NT2/D1 (cell line): ENCODE results near the gene TMEM51.

Source experiments
- DNase-seq: peaks from one replicate; pipeline ENCODE4 v3.0.0-alpha.2; 2011; ENCODE audit warnings: low read depth, low spot score
- H3K27me3 ChIP-seq: 2 replicates; pipeline ENCODE4 v1.6.0; 2011; ENCODE audit warnings: mild to moderate bottlenecking; ENCODE audit not compliant: insufficient read length, insufficient read depth
- H3K36me3 ChIP-seq: 2 replicates; pipeline ENCODE4 v1.6.1; 2011; ENCODE audit warnings: mild to moderate bottlenecking, low read length, mixed read lengths; ENCODE audit not compliant: insufficient read depth, insufficient read length
- H3K4me1 ChIP-seq: 2 replicates; pipeline ENCODE4 v1.5.1; 2011; ENCODE audit not compliant: insufficient read depth, insufficient read length
- H3K4me3 ChIP-seq: 2 replicates; pipeline ENCODE4 v1.5.1; 2011; ENCODE audit warnings: low read depth; ENCODE audit not compliant: insufficient read length
- H3K9ac ChIP-seq: 2 replicates; pipeline ENCODE4 v1.6.0; 2011; ENCODE audit warnings: low read depth; ENCODE audit not compliant: insufficient read length
- H3K9me3 ChIP-seq: 2 replicates; pipeline ENCODE4 v1.5.1; 2011; ENCODE audit warnings: mild to moderate bottlenecking, low read length; ENCODE audit not compliant: insufficient read depth
- SUZ12 ChIP-seq: IDR thresholded peaks from 2 replicates; pipeline ENCODE4 v1.6.1; 2011; ENCODE audit not compliant: insufficient read length, insufficient read depth; ENCODE audit errors: extremely low read depth
- YY1 ChIP-seq: IDR thresholded peaks from 2 replicates; pipeline ENCODE4 v1.6.1; 2011; ENCODE audit not compliant: insufficient read length, insufficient read depth
- ZNF274 ChIP-seq: IDR thresholded peaks from 2 replicates; pipeline ENCODE4 v1.6.1; 2011; ENCODE audit warnings: mild to moderate bottlenecking, low read depth, low read length

TMEM51 gene

GRCh38 chr1:15110128-15110866 lies 43.2 kb upstream of the TMEM51 start:
- Histone ChIP-seq H3K9ac (no peak overlapping the region), H3K4me1 (peaks cover 6% of the 10 kb centered on the region), H3K27me3 (no peaks in the 10 kb centered on the region), H3K36me3 (no peaks in the 10 kb centered on the region), H3K4me3 (no peak overlapping the region), H3K9me3 (no peaks in the 10 kb centered on the region)
- no peak for DNase-seq
- no peak for TF ChIP-seq YY1
- no peak for TF ChIP-seq SUZ12
- no peak for TF ChIP-seq ZNF274

DNA sequence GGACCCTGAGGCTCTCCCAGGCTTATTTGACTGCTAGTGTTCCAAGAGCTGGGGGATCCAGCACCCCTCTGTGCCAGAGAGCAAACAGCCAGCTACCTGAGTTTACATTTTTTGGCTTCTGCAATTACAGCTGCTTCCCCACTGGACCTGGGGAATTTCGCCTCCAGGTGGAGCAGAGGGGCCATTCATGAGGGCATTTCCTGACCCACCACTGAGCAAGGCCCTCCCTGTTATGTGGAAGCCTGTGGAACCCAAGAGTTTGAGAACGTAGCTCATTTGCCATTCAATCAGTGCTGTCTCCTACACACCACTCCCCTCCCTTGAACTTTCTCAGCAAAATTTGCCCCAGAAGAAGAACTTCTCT lies 42.7 kb upstream of the TMEM51 start:
- Histone ChIP-seq H3K27me3 (no peaks in the 10 kb centered on the region), H3K4me3 (no peak overlapping the region), H3K9ac (no peak overlapping the region), H3K4me1 (peaks cover 6% of the 10 kb centered on the region), H3K9me3 (no peaks in the 10 kb centered on the region), H3K36me3 (no peaks in the 10 kb centered on the region)
- DNase-seq = no peak
- TF ChIP-seq ZNF274 (no peak), YY1 (no peak)

DNA sequence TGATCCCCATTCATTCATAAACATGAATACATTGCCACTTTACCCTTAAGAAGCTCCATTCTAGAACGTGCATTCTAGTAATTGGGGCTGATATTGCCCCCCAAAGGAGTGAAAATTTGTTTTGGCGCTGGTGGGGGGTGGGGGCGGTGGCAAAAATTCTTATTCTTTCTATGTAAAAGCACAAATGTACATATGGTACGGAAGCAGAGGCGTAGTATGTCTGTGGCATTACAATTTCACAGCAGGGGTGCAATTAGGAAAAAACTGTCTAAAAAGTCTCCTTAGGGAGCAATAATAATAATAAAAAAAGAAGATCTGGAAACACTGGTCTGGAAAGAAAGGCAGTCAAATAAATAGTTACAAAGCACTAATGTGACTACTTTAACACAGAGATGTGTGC lies 40.4 kb upstream of the TMEM51 start:
- Histone ChIP-seq H3K36me3 (no peaks in the 10 kb centered on the region), H3K4me3 (no peak overlapping the region), H3K9me3 (no peaks in the 10 kb centered on the region), H3K4me1 (peaks cover 6% of the 10 kb centered on the region), H3K9ac (no peak overlapping the region), H3K27me3 (no peaks in the 10 kb centered on the region)
- TF ChIP-seq SUZ12 (no peak), ZNF274 (no peak), YY1 (no peak)
- no peak for DNase-seq

GRCh38 chr1:15114884-15115283 lies 38.7 kb upstream of the TMEM51 start:
- TF ChIP-seq SUZ12 = no peak
- no peak for TF ChIP-seq YY1
- no peak for TF ChIP-seq ZNF274
- H3K9ac ChIP-seq = no peak overlapping the region
- no peaks in the 10 kb centered on the region for H3K27me3 ChIP-seq
- H3K4me1 ChIP-seq = peaks cover 4% of the 10 kb centered on the region
- H3K9me3 ChIP-seq = no peaks in the 10 kb centered on the region
- DNase-seq = no peak
- no peaks in the 10 kb centered on the region for H3K36me3 ChIP-seq
- H3K4me3 ChIP-seq = no peak overlapping the region

GRCh38 chr1:15115542-15116330 lies 37.8 kb upstream of the TMEM51 start:
- H3K27me3 ChIP-seq = no peaks in the 10 kb centered on the region
- no peaks in the 10 kb centered on the region for H3K36me3 ChIP-seq
- H3K9ac ChIP-seq = no peak overlapping the region
- peaks cover 4% of the 10 kb centered on the region for H3K4me1 ChIP-seq
- no peak overlapping the region for H3K4me3 ChIP-seq
- no peaks in the 10 kb centered on the region for H3K9me3 ChIP-seq
- no peak for DNase-seq
- no peak for TF ChIP-seq SUZ12
- TF ChIP-seq YY1 = no peak
- no peak for TF ChIP-seq ZNF274

DNA sequence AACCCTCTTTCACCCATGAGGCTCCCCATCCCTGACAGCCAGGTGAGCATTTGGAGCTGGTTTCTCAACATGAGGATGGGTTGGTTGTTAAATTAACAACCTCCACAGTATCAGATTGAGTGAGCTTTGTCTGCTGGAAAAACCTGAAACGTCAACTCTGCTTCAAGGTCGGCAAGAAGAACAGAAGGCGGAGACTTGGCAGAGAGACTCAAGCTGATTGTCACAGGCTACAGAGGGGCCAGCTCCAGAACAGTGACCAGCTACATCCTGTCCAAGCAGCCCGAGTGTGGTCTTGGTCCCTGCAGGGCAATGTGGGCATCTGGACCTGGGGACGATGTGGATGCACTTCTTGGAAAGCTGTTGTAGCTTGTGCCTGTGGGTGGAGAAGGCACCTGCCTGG lies 36.6 kb upstream of the TMEM51 start:
- no peak for DNase-seq
- no peaks in the 10 kb centered on the region for H3K36me3 ChIP-seq
- H3K4me1 ChIP-seq = peaks cover 4% of the 10 kb centered on the region
- H3K9me3 ChIP-seq = no peaks in the 10 kb centered on the region
- no peaks in the 10 kb centered on the region for H3K27me3 ChIP-seq
- H3K4me3 ChIP-seq = no peak overlapping the region
- no peak for TF ChIP-seq SUZ12
- no peak overlapping the region for H3K9ac ChIP-seq

GRCh38 chr1:15117671-15118325 lies 35.7 kb upstream of the TMEM51 start:
- DNase-seq = no peak
- no peaks in the 10 kb centered on the region for H3K9me3 ChIP-seq
- H3K36me3 ChIP-seq = no peaks in the 10 kb centered on the region
- no peak overlapping the region for H3K9ac ChIP-seq
- H3K4me1 ChIP-seq = no peaks in the 10 kb centered on the region
- H3K4me3 ChIP-seq = no peak overlapping the region
- H3K27me3 ChIP-seq = no peaks in the 10 kb centered on the region
- TF ChIP-seq SUZ12 (no peak), ZNF274 (no peak), YY1 (no peak)
